SK-N-SH (cell line): Measurements from ENCODE around the gene DAPK3.

Experiments
- CHD2 ChIP-seq: fragments of 150-350 bp; IDR thresholded peaks from 2 replicates; pipeline ENCODE4 v1.6.1; 2018; ENCODE audit warnings: low read length; ENCODE audit not compliant: partially characterized antibody
- GABPA ChIP-seq: IDR thresholded peaks from 2 replicates; pipeline ENCODE4 v1.4.0; 2012; ENCODE audit warnings: low read depth, mild to moderate bottlenecking
- GATA2 ChIP-seq: sonication (generic); formaldehyde crosslinking; IDR thresholded peaks from 2 replicates; pipeline ENCODE4 v1.5.0; 2020; ENCODE audit warnings: mild to moderate bottlenecking, missing genetic modification reagents
- JUND ChIP-seq: IDR thresholded peaks from 2 replicates; pipeline ENCODE4 v1.4.0; 2012
- MAX ChIP-seq: IDR thresholded peaks from 2 replicates; pipeline ENCODE4 v1.4.0; 2012; ENCODE audit warnings: low read depth
- POLR2AphosphoS5 ChIP-seq: IDR thresholded peaks from 2 replicates; pipeline ENCODE4 v1.6.1; 2012; ENCODE audit warnings: low read depth, low read length
- RCOR1 ChIP-seq: fragments of 150-350 bp; IDR thresholded peaks from 2 replicates; pipeline ENCODE4 v1.6.1; 2017; ENCODE audit warnings: antibody characterized with exemption, low read length
- RXRA ChIP-seq: IDR thresholded peaks from 2 replicates; pipeline ENCODE4 v1.4.0; 2012; ENCODE audit warnings: low read depth, mild to moderate bottlenecking, borderline replicate concordance
- SIN3A ChIP-seq: IDR thresholded peaks from 2 replicates; pipeline ENCODE4 v1.6.1; 2012; ENCODE audit warnings: low read depth, mild to moderate bottlenecking, low read length, moderate library complexity, borderline replicate concordance
- YY1 ChIP-seq: IDR thresholded peaks from 2 replicates; pipeline ENCODE4 v1.4.0; 2012; ENCODE audit warnings: low read depth, mild to moderate bottlenecking
- TF ChIP-seq, protein P1 (sequence below): IDR thresholded peaks from 2 replicates; pipeline ENCODE4 v1.6.1; 2012; ENCODE audit warnings: mild to moderate bottlenecking, low read depth, low read length, moderate library complexity
- TF ChIP-seq, protein P2 (sequence below): fragments of 150-350 bp; IDR thresholded peaks from 2 replicates; pipeline ENCODE4 v1.6.1; 2017; ENCODE audit warnings: antibody characterized with exemption, low read length, low read depth, borderline replicate concordance
- TF ChIP-seq, protein P3 (sequence below): fragments of 200-600 bp; sonication (generic); IDR thresholded peaks from 2 replicates; pipeline ENCODE4 v1.6.1; 2017; ENCODE audit warnings: antibody characterized with exemption, mild to moderate bottlenecking, moderate library complexity

- TF ChIP-seq RCOR1 (no peak), YY1 (no peak), RXRA (peak; percentile 8; the same call in 1 of the 2 replicates), JUND (no peak), GABPA (no peak), GATA2 (no peak), POLR2AphosphoS5 (no peak), MAX (no peak), CHD2 (no peak), SIN3A (no peak; the same call in 1 of the 2 replicates)
- TF ChIP-seq, protein P1, sequence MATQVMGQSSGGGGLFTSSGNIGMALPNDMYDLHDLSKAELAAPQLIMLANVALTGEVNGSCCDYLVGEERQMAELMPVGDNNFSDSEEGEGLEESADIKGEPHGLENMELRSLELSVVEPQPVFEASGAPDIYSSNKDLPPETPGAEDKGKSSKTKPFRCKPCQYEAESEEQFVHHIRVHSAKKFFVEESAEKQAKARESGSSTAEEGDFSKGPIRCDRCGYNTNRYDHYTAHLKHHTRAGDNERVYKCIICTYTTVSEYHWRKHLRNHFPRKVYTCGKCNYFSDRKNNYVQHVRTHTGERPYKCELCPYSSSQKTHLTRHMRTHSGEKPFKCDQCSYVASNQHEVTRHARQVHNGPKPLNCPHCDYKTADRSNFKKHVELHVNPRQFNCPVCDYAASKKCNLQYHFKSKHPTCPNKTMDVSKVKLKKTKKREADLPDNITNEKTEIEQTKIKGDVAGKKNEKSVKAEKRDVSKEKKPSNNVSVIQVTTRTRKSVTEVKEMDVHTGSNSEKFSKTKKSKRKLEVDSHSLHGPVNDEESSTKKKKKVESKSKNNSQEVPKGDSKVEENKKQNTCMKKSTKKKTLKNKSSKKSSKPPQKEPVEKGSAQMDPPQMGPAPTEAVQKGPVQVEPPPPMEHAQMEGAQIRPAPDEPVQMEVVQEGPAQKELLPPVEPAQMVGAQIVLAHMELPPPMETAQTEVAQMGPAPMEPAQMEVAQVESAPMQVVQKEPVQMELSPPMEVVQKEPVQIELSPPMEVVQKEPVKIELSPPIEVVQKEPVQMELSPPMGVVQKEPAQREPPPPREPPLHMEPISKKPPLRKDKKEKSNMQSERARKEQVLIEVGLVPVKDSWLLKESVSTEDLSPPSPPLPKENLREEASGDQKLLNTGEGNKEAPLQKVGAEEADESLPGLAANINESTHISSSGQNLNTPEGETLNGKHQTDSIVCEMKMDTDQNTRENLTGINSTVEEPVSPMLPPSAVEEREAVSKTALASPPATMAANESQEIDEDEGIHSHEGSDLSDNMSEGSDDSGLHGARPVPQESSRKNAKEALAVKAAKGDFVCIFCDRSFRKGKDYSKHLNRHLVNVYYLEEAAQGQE = no peak
- TF ChIP-seq, protein P2, sequence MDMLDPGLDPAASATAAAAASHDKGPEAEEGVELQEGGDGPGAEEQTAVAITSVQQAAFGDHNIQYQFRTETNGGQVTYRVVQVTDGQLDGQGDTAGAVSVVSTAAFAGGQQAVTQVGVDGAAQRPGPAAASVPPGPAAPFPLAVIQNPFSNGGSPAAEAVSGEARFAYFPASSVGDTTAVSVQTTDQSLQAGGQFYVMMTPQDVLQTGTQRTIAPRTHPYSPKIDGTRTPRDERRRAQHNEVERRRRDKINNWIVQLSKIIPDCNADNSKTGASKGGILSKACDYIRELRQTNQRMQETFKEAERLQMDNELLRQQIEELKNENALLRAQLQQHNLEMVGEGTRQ = no peak
- TF ChIP-seq, protein P3, sequence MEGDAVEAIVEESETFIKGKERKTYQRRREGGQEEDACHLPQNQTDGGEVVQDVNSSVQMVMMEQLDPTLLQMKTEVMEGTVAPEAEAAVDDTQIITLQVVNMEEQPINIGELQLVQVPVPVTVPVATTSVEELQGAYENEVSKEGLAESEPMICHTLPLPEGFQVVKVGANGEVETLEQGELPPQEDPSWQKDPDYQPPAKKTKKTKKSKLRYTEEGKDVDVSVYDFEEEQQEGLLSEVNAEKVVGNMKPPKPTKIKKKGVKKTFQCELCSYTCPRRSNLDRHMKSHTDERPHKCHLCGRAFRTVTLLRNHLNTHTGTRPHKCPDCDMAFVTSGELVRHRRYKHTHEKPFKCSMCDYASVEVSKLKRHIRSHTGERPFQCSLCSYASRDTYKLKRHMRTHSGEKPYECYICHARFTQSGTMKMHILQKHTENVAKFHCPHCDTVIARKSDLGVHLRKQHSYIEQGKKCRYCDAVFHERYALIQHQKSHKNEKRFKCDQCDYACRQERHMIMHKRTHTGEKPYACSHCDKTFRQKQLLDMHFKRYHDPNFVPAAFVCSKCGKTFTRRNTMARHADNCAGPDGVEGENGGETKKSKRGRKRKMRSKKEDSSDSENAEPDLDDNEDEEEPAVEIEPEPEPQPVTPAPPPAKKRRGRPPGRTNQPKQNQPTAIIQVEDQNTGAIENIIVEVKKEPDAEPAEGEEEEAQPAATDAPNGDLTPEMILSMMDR = peak; percentile 72
Observed at GRCh38 chr19:3986260-3987041, 15.6 kb upstream of the DAPK3 start.
